SU-DHL-6 (cell line): ENCODE data around the gene ARHGAP8.

Experiments used
- H2AFZ ChIP-seq: fragments of 200-600 bp; sonication (generic); 2 replicates; pipeline ENCODE4 v1.6.1; 2014; ENCODE audit warnings: low read depth, mild to moderate bottlenecking, moderate library complexity, mixed read lengths, antibody characterized with exemption, low read length; ENCODE audit not compliant: severe bottlenecking
- H3F3A ChIP-seq: fragments of 200-600 bp; shearing (Covaris generic); 2 replicates; pipeline ENCODE4 v1.6.0; 2016; ENCODE audit warnings: antibody characterized with exemption, mild to moderate bottlenecking; ENCODE audit not compliant: insufficient read depth
- H3K27ac ChIP-seq: fragments of 200-600 bp; sonication (generic); 2 replicates; pipeline ENCODE4 v1.5.1; 2016; ENCODE audit warnings: low read depth, mild to moderate bottlenecking, low read length, moderate library complexity, mixed read lengths
- H3K27me3 ChIP-seq: fragments of 200-600 bp; sonication (generic), shearing (Covaris generic); 2 replicates; pipeline ENCODE4 v1.6.0; 2014; ENCODE audit warnings: mild to moderate bottlenecking, low read length
- H3K36me3 ChIP-seq: fragments of 200-600 bp; sonication (generic); 2 replicates; pipeline ENCODE4 v1.6.1; 2014; ENCODE audit warnings: mild to moderate bottlenecking, low read length, mixed read lengths
- H3K4me2 ChIP-seq: fragments of 300-600, 200-600 bp; shearing (Covaris generic), sonication (generic); 2 replicates; pipeline ENCODE4 v1.6.0; 2014; ENCODE audit warnings: low read length, low read depth, mild to moderate bottlenecking; ENCODE audit not compliant: poor library complexity, severe bottlenecking
- H3K4me3 ChIP-seq: fragments of 200-600 bp; sonication (generic); 2 replicates; pipeline ENCODE4 v1.5.1; 2014; ENCODE audit warnings: antibody characterized with exemption, low read length, mild to moderate bottlenecking, mixed read lengths; ENCODE audit not compliant: insufficient read depth, poor library complexity, severe bottlenecking
- H3K79me2 ChIP-seq: fragments of 200-600 bp; sonication (generic); 2 replicates; pipeline ENCODE4 v1.6.1; 2014; ENCODE audit warnings: mild to moderate bottlenecking, low read length, moderate library complexity; ENCODE audit not compliant: insufficient read depth
- H3K9ac ChIP-seq: fragments of 200-600 bp; sonication (generic); 2 replicates; pipeline ENCODE4 v1.7.0; 2014; ENCODE audit warnings: mild to moderate bottlenecking, low read length
- H3K9me2 ChIP-seq: fragments of 200-600 bp; sonication (generic); replicated peaks from 2 replicates; pipeline ENCODE4 v1.6.1; 2014; ENCODE audit warnings: low read length; ENCODE audit not compliant: insufficient read depth
- H3K9me3 ChIP-seq: fragments of 200-600 bp; sonication (generic); 2 replicates; pipeline ENCODE4 v1.6.1; 2014; ENCODE audit warnings: low read length, mixed read lengths; ENCODE audit not compliant: insufficient read depth
- H4K20me1 ChIP-seq: fragments of 200-600 bp; sonication (generic); 2 replicates; pipeline ENCODE4 v1.6.1; 2014; ENCODE audit warnings: low read depth, mild to moderate bottlenecking, antibody characterized with exemption, low read length, moderate library complexity, mixed read lengths
- CTCF ChIP-seq: fragments of 200-600 bp; sonication (generic); IDR thresholded peaks from one replicate; pipeline ENCODE4 v1.5.1; 2017; ENCODE audit warnings: antibody characterized with exemption, mild to moderate bottlenecking, low read length, moderate library complexity; ENCODE audit not compliant: insufficient read depth, poor library complexity, severe bottlenecking
- EZH2phosphoT487 ChIP-seq: fragments of 200-600 bp; sonication (generic), shearing (Covaris generic); conservative IDR thresholded peaks from 2 replicates; pipeline ENCODE4 v1.6.1; 2018; ENCODE audit warnings: mild to moderate bottlenecking, antibody characterized with exemption, low read length, moderate library complexity, mixed read lengths

The ARHGAP8 gene

GRCh38 chr22:44765571-44766285, 13.4 kb downstream of the ARHGAP8 start:
- Histone ChIP-seq H3K9ac (no peak overlapping the region), H3K9me3 (no peaks in the 10 kb centered on the region), H3F3A (no peaks in the 10 kb centered on the region), H2AFZ (no peak overlapping the region), H3K9me2 (no peaks in the 10 kb centered on the region), H3K4me2 (no peak overlapping the region), H3K36me3 (no peaks in the 10 kb centered on the region), H4K20me1 (no peaks in the 10 kb centered on the region), H3K79me2 (no peaks in the 10 kb centered on the region), H3K27me3 (no peaks in the 10 kb centered on the region), H3K27ac (no peak overlapping the region), H3K4me3 (no peak overlapping the region)
- TF ChIP-seq CTCF (no peak), EZH2phosphoT487 (no peak)

GRCh38 chr22:44773082-44773481, 20.7 kb downstream of the ARHGAP8 start:
- no peaks in the 10 kb centered on the region for H3K9me2 ChIP-seq
- no peak overlapping the region for H3K9ac ChIP-seq
- H3K36me3 ChIP-seq = no peaks in the 10 kb centered on the region
- H3F3A ChIP-seq = no peaks in the 10 kb centered on the region
- H3K79me2 ChIP-seq = no peaks in the 10 kb centered on the region
- no peak overlapping the region for H3K27ac ChIP-seq
- H3K4me3 ChIP-seq = no peak overlapping the region
- no peak overlapping the region for H3K4me2 ChIP-seq
- no peak overlapping the region for H2AFZ ChIP-seq
- TF ChIP-seq CTCF = no peak
- no peak for TF ChIP-seq EZH2phosphoT487
- H3K9me3 ChIP-seq = peaks cover 15% of the 10 kb centered on the region; the same call in 1 of the 2 replicates
- H4K20me1 ChIP-seq = no peaks in the 10 kb centered on the region
- no peaks in the 10 kb centered on the region for H3K27me3 ChIP-seq

- Histone ChIP-seq H3K27me3 (no peaks in the 10 kb centered on the region), H3K36me3 (no peaks in the 10 kb centered on the region), H3K4me3 (no peak overlapping the region), H3K4me2 (no peak overlapping the region), H3K79me2 (no peaks in the 10 kb centered on the region), H4K20me1 (no peaks in the 10 kb centered on the region), H3F3A (no peaks in the 10 kb centered on the region), H2AFZ (no peak overlapping the region), H3K9me3 (peaks cover 15% of the 10 kb centered on the region; the same call in 1 of the 2 replicates), H3K27ac (no peak overlapping the region), H3K9ac (no peak overlapping the region), H3K9me2 (no peaks in the 10 kb centered on the region)
- TF ChIP-seq CTCF (no peak), EZH2phosphoT487 (no peak)
Observed at GRCh38 chr22:44775862-44776261, 23.5 kb downstream of the ARHGAP8 start.
